Activated CD4-positive, alpha-beta T cell treated with anti-CD3 and anti-CD28 coated beads for 48 hours (primary cell): ENCODE measurements around the gene TSR1.
"Not testable (repeated sequence)": the region's sequence is repeated elsewhere in the genome, so short reads cannot be mapped to it uniquely, and the experiment has no call there.

Source experiments
- DNase-seq: peaks from one replicate; pipeline ENCODE4 v3.0.0-alpha.2; 2020

Gene TSR1

DNA sequence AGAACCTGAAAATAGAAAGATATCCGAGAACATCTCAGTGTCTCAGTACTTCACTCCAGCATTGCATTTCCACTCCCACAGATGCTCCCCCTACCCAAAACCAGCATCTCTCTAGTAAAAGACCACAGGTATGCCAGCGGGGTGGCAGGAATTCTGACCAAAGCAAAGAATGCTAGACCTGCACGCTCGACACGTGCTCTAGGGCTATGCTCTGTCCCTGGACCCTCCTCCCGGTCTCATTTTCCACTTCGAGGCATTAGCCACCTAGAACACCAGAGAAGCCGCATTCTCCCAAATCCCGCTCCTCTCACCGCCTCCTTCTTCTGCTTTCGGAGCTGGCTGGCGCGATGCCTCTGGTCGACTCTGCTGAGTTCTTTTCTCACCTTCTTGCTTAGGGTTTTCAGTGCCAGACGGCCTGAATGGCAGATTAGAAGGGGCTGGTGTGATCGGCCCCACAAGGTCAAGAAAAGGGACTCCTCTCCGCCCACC lies 487 bp downstream of the TSR1 start:
- no peak for DNase-seq

- no peak for DNase-seq
Observed at GRCh38 chr17:2331303-2331702, 5.0 kb downstream of the TSR1 start.

GRCh38 chr17:2323629-2324314 lies 12.5 kb downstream of the TSR1 start:
- DNase-seq = no peak

GRCh38 chr17:2321399-2321798 lies 14.9 kb downstream of the TSR1 start:
- DNase-seq = no peak

GRCh38 chr17:2319051-2319450 lies 17.2 kb downstream of the TSR1 start:
- DNase-seq = no peak

DNA sequence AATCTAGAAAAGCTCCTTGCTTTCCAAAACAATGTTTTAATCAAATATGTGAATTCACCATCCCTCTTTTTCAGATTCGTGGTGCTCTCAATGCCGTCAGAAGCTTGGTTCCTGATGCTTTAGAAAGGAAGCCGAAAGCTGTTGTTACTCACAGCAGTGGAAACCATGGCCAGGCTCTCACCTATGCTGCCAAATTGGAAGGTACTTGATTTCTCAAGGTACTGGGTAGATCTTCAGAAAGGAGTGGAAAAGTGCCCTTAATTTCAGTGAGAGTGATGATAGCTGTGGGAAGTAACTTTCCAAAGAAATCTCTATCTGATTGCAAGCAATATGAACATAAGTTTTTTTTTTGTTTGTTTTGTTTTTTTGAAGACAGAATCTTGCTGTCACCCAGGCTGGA lies 18.5 kb downstream of the TSR1 start:
- DNase-seq = no peak

GRCh38 chr17:2316916-2317205 lies 19.4 kb downstream of the TSR1 start:
- not testable (repeated sequence) for DNase-seq

- DNase-seq = no peak
Observed at GRCh38 chr17:2312736-2313135, 23.5 kb downstream of the TSR1 start.

DNA sequence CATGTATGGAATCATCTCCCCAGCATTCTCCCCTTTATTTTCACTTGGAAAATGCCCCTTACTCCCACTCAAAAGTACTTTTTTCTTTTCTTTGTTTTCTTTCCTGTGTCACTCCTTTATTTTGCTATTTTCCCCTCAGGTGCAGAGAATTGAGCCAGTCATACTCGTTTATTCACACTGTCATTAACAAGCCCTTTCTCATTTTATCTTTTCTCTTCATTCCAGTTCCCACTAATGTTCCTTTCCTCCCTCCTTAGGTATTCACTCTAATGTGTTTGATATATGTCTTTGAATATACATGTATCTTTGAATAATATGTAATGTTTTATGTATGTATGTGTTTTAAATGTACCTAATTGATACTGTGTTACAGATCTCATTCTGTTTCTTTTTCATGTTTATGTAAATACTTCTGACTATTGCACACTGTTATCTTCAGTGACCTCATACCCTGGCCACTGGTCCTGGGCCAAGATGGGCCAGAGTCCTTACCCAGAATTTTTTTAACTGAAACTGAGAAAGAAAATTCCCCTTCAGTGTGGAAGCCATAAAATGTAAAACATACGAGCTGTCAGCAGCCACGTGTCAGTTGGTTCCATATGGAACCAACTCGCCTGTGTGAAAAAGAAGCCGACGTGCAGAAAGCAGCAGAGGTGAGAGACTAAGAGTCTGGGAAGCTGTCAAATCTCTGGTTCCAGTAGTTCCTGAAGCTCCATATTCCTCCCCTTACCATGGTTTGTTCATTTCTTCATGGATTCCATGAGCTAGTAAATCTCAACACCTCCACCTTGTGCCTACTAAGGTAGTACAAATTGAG lies 26.7 kb downstream of the TSR1 start:
- DNase-seq = no peak

- DNase-seq = no peak
Observed at GRCh38 chr17:2304931-2305330, 31.3 kb downstream of the TSR1 start.

DNA sequence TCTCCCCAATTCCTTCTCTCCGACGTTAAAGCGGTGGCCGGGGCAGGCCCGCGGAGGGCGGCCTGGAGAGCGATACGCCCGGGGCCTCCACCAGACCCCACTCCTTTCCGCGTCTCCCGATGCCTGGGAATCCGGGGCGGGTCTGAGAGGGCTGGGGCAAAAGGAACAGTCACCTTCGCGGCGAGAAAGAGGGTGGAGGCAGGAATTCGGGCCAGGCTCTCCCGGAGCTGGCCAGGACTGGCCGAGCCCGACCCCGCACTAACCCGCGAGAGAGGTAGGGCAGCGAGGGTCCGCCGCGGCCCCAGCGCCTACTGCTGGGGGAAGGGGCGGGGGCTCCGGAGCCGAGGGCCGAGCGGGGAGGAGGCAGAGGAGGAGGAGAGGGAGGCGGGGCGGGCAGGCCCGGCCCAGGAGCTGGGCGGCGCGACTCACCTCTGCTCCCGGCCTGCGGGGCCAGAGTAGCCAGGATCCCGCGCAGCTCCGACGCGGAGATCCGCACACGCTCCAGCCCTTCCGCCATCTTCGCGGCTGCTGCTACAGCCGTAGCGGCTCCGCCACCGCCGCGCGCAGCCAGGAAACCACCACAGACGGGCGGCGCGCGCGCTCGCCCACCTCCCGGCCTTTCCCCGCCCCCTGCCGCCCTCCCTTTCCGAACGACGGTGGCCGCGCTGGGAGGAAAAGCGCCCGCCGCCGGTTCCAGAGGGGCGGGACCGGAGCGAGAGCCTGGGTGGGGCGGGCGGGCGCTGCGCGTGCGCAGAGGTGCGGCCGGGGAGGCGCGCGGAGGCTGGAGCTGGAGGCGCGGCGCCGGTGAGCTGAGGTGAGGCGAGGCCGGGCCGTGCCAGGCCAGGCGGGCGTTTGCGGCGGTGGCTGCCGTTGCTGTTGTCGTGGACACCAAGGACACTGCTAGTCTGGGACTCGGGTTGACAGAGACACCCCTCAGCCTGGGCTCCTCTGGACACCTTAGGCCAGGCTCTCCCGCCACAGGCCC lies 32.8 kb downstream of the TSR1 start, which contains the start of the genes SMG6 and SRR:
TSS of gene SMG6 (minus strand) at position 582 of the 985 bp plus-strand sequence. CDS start at position 517, 65 bp downstream.
TSS of gene SRR (plus strand) at position 747 of the 985 bp plus-strand sequence. CDS start 11,611 bp downstream, outside the sequence.
- DNase-seq = peak; percentile 96

DNA sequence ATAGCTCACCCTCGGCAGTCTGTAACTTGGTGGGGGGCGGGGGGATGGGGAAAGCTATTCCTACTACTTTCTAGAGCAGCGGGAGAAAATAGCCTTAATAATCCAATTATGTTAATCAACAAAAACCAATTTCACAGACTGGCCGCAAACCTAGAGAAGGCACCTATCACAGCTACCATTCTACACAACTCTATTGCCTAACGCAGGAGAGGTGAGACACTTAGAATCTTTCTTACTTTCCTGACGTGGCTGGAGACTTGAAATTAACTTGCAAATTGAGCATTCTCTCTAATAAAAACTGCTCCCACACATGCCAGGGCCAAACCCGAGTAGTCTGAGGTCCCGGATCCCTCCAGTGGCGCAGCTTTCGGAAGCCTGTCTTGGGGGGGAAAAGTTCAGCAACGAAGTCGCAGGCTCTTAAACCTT lies 33.5 kb downstream of the TSR1 start:
- no peak for DNase-seq

DNA sequence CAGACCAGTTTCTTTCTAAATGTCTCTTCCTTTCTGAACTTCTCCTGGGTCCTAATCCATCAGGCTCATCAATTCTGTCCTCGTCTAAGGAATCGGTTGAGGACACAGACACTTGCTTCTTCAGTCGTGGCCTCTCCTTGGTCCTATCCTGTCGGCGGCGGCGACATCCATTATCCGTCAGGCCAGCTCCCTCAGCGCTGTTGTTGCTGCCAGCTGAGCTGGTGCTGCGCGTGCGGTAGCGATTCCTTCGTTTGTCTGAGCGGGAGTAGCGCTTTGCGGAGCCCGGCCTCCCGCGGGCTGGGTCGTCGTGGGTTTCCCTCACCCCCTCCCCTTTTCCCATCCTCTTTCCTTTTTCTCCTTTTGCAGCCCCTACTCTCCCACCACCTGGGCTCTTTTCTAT lies 36.5 kb downstream of the TSR1 start:
- no peak for DNase-seq

GRCh38 chr17:2299136-2299535 lies 37.1 kb downstream of the TSR1 start:
- DNase-seq = no peak

- no peak for DNase-seq
Observed at GRCh38 chr17:2297023-2297422, 39.2 kb downstream of the TSR1 start.

GRCh38 chr17:2295575-2295974 lies 40.7 kb downstream of the TSR1 start:
- no peak for DNase-seq

- DNase-seq = no peak
Observed at GRCh38 chr17:2292100-2292499, 44.2 kb downstream of the TSR1 start.

DNA sequence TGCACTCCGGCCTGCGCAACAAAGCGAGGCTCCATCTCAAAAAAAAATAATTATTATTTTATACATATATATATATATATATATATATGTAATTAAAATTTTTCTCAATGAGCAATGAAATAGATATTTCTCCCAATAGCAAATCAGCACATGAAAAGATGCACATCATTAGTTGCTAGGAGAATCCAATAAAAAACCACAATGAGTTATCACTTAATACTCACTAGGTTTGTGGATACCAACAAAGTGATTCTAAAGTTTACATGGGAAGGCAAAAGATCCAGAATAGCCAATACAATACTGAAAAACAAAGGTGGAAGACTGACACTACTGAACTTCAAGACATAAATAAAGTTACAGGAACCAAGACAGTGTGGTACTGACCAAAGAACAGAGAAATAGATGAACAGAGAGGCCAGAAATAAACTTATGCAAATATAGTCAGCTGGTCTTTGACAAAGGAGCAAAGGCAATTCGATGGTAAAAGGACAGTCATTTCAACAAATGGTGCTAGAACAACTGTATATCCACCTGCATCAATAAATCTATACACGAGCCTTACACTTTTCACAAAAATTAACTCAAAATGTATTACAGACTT lies 46.3 kb downstream of the TSR1 start:
- no peak for DNase-seq

DNA sequence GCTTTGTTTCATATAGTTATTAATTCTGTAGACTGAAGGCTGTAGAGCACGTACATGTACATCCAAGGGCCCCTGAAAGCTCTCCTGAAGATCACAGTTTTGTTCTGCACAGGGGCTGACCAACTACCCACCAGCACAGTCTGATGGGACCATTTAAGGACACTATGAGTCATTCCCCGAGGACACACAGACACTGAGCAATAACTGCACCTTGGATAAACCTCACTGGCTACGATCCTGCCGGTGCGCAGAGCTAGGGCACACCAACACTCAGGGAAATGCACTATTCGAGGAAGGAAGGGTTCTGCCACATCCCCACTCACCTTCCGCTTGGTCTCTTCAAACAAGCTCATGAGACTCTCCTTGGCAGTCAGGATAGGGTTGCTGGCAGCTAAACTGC lies 53.0 kb downstream of the TSR1 start:
- no peak for DNase-seq

- DNase-seq = no peak
Observed at GRCh38 chr17:2282297-2282873, 53.9 kb downstream of the TSR1 start.

DNA sequence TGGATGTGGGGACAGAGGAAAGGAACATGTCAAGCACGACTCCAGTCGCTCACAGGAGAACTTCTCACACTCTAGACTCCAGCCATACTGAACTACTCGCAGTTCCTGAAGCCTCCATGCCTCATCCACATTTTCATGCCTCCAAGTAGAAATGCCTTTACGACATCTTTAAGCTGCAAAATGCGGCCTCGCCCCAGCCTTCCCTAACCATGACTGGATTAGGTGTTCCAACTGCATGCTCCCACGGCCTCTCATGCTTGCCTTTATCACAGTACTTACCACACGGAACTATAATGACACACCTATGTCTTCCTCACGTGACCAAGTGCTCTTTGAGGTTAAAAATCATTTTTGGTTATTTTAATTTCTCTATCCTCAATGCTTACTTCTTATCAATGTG lies 56.5 kb downstream of the TSR1 start:
- DNase-seq = no peak
